HCT116 (cell line): ENCODE data around the gene MX2.

Source experiments
- CBX3 ChIP-seq: IDR thresholded peaks from 2 replicates; pipeline ENCODE4 v1.6.1; 2012; ENCODE audit warnings: low read depth
- EGR1 ChIP-seq: IDR thresholded peaks from 2 replicates; pipeline ENCODE4 v1.6.1; 2012; ENCODE audit warnings: low read depth
- EZH2 ChIP-seq: fragments of 200-600 bp; sonication (generic); IDR thresholded peaks from 2 replicates; pipeline ENCODE4 v1.6.1; 2017; ENCODE audit warnings: antibody characterized with exemption, mixed run types
- FOSL1 ChIP-seq: IDR thresholded peaks from 2 replicates; pipeline ENCODE4 v1.6.1; 2012; ENCODE audit warnings: low read depth
- JUND ChIP-seq: IDR thresholded peaks from 2 replicates; pipeline ENCODE4 v1.6.1; 2012
- POLR2AphosphoS5 ChIP-seq: IDR thresholded peaks from 2 replicates; pipeline ENCODE4 v1.6.1; 2011; ENCODE audit warnings: mild to moderate bottlenecking, low read depth, low read length, moderate library complexity
- RAD21 ChIP-seq: IDR thresholded peaks from 2 replicates; pipeline ENCODE4 v1.6.1; 2012; ENCODE audit warnings: low read depth, mild to moderate bottlenecking
- SP1 ChIP-seq: IDR thresholded peaks from 2 replicates; pipeline ENCODE4 v1.6.1; 2012; ENCODE audit warnings: low read depth
- TCF7L2 ChIP-seq: IDR thresholded peaks from 2 replicates; pipeline ENCODE4 v1.7.0; 2011; ENCODE audit warnings: borderline replicate concordance, inconsistent platforms; ENCODE audit not compliant: insufficient read depth, insufficient read length; ENCODE audit errors: extremely low read depth
- ZFX ChIP-seq: fragments of 450-650 bp; IDR thresholded peaks from 2 replicates; pipeline ENCODE4 v1.6.1; 2017
- TF ChIP-seq, protein P1 (sequence below): IDR thresholded peaks from 2 replicates; pipeline ENCODE4 v1.6.1; 2012; ENCODE audit warnings: low read depth
- TF ChIP-seq, protein P2 (sequence below), 3 experiments: fragments of 200-600 bp in 1 of 3; sonication (generic) in 1 of 3; IDR thresholded peaks in 2 of 3; conservative IDR thresholded peaks in 1 of 3; 2 replicates each; pipeline ENCODE4 v1.5.1; 2012 to 2017; ENCODE audit warnings: low read depth in 2 of 3, low read length in 2 of 3, antibody characterized with exemption in 1 of 3, borderline replicate concordance in 1 of 3, control low read depth in 1 of 3, mild to moderate bottlenecking in 1 of 3, mixed read lengths in 1 of 3, mixed run types in 1 of 3, moderate library complexity in 1 of 3; ENCODE audit not compliant: insufficient read depth in 1 of 3

DNA sequence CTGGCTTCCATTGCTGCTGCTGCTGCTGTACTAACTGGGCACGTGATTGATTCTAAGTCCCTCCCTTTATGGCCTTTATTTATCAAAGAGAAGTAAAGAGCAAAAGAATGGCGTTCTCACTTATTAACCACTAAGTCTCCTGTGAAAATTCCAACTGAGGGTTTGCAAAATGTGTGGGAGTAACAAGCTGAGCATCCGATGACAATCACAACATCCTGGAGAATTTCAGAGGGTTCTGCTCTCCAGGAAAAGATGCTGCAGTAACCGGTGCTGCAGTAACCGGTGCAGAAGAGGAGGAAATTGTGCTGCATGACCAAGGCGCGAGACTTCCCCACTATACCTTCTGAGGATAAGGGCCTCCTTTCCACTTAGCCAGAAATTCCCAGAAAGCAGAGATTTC is 12.7 kb upstream of the MX2 start:
- TF ChIP-seq EZH2 (no peak), FOSL1 (no peak), RAD21 (no peak), TCF7L2 (no peak), CBX3 (no peak), SP1 (no peak), JUND (no peak), EGR1 (no peak), ZFX (no peak), POLR2AphosphoS5 (no peak)
- TF ChIP-seq, protein P1, sequence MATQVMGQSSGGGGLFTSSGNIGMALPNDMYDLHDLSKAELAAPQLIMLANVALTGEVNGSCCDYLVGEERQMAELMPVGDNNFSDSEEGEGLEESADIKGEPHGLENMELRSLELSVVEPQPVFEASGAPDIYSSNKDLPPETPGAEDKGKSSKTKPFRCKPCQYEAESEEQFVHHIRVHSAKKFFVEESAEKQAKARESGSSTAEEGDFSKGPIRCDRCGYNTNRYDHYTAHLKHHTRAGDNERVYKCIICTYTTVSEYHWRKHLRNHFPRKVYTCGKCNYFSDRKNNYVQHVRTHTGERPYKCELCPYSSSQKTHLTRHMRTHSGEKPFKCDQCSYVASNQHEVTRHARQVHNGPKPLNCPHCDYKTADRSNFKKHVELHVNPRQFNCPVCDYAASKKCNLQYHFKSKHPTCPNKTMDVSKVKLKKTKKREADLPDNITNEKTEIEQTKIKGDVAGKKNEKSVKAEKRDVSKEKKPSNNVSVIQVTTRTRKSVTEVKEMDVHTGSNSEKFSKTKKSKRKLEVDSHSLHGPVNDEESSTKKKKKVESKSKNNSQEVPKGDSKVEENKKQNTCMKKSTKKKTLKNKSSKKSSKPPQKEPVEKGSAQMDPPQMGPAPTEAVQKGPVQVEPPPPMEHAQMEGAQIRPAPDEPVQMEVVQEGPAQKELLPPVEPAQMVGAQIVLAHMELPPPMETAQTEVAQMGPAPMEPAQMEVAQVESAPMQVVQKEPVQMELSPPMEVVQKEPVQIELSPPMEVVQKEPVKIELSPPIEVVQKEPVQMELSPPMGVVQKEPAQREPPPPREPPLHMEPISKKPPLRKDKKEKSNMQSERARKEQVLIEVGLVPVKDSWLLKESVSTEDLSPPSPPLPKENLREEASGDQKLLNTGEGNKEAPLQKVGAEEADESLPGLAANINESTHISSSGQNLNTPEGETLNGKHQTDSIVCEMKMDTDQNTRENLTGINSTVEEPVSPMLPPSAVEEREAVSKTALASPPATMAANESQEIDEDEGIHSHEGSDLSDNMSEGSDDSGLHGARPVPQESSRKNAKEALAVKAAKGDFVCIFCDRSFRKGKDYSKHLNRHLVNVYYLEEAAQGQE = no peak
- TF ChIP-seq, protein P2, sequence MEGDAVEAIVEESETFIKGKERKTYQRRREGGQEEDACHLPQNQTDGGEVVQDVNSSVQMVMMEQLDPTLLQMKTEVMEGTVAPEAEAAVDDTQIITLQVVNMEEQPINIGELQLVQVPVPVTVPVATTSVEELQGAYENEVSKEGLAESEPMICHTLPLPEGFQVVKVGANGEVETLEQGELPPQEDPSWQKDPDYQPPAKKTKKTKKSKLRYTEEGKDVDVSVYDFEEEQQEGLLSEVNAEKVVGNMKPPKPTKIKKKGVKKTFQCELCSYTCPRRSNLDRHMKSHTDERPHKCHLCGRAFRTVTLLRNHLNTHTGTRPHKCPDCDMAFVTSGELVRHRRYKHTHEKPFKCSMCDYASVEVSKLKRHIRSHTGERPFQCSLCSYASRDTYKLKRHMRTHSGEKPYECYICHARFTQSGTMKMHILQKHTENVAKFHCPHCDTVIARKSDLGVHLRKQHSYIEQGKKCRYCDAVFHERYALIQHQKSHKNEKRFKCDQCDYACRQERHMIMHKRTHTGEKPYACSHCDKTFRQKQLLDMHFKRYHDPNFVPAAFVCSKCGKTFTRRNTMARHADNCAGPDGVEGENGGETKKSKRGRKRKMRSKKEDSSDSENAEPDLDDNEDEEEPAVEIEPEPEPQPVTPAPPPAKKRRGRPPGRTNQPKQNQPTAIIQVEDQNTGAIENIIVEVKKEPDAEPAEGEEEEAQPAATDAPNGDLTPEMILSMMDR (IDR thresholded peaks at IDR 0.05 in 2 of 3, conservative IDR thresholded peaks at IDR 0.05 in 1 of 3; ENCODE audit: borderline replicate concordance in 1 of 3, insufficient read depth in 1 of 3, low read depth in 2 of 3, low read length in 2 of 3) = no peak
